Measurements from ENCODE around the gene PROCA1.

Gene PROCA1, protein sequence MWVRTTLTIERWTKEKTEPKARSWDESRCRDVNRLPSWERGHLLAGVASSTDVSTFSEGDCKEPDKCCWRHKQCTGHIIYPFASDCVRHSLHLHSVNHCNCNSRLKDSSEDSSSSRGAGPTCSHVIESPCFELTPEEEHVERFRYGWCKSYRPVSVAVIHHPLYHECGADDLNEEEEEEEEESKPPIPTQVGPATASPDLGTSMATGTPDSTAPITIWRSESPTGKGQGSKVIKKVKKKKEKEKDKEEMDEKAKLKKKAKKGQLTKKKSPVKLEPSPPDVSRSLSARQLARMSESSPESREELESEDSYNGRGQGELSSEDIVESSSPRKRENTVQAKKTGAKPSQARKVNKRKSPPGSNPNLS

GRCh38 chr17:28711723-28712031, at the start of gene PROCA1:
Gene PROCA1, minus strand, starts transcription at chr17:28711888. Its CDS starts 228 bp downstream, at chr17:28711660.
- DNase-seq, result no peak

- DNase-seq, result no peak
These were observed 49.2 kb upstream of the PROCA1 start for GRCh38 chr17:28760601-28761562.

GRCh38 chr17:28759256-28759865, 47.7 kb upstream of the PROCA1 start:
- no peak for DNase-seq

DNA sequence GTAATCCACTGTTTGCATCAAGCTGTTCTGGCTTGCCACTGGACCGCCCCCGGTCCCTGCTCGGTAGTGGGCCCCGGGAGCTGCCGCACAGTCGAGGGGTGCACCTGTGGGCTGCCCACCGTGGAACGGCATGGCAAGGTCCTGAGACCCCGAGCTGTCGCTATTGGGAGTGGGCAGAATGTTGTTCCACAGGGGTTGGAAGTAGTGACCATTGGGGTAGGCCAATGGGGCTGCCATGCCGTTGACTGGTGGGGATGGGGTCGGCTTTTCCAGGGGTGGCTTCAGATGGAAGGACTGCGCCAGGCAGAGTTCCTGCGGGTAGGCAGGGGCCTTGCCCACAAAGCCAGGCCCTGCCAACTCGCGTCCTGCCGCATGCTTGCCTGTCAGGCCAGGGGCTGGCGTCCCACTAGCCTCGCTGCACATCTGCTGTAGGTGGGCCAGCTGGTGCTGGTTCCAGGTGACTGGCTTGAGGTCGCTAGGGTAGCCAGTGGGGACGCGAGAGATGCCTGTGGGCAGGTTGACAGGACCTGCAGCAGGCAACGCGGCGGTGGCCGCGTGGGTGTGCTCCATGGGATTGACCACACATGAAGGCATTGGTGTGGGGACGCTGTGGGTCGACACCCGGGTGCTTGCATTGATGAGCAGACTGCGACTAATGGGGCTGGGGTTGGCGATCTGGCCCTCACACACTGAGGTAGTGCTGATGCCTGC, 46.9 kb upstream of the PROCA1 start:
- no peak for DNase-seq

DNA sequence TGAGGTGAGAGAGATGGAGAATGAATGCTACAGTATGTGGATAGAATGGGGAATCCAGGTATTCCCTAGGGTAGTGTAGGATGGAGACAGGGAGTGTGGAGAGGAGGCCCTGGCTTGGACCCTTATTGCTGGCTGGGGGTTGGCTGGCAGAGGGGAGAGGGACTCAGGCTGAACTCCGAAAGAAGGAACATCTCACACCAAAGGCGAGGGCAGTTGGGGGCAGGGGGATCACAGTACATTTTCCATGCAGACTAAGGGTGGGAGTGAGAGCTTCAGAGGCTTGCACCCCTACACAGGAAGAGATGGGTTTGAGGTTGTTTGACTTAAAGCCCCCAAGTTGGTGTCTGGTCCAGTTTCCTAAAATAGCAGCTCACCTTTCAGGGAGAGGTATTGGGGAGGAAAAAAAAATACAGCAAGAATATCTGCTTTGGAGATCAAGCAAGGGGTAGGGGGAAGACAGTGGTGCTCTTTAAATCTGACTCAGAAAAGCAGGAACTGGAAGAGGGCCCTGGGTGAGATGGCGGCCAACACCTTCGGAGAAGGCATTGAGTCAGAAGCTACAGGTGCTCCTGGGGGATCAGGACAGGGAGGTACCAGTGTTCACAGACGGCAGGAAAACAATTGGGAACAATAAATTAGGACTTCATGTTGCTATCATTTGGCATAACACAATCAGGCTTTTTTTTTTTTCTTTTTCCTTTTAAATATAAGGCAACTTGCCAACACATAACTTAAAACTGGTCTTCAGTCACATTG, 44.5 kb upstream of the PROCA1 start:
- DNase-seq, result no peak

GRCh38 chr17:28755486-28755885, 43.8 kb upstream of the PROCA1 start:
- DNase-seq, result no peak

GRCh38 chr17:28751600-28752366, 40.1 kb upstream of the PROCA1 start:
- no peak for DNase-seq

DNA sequence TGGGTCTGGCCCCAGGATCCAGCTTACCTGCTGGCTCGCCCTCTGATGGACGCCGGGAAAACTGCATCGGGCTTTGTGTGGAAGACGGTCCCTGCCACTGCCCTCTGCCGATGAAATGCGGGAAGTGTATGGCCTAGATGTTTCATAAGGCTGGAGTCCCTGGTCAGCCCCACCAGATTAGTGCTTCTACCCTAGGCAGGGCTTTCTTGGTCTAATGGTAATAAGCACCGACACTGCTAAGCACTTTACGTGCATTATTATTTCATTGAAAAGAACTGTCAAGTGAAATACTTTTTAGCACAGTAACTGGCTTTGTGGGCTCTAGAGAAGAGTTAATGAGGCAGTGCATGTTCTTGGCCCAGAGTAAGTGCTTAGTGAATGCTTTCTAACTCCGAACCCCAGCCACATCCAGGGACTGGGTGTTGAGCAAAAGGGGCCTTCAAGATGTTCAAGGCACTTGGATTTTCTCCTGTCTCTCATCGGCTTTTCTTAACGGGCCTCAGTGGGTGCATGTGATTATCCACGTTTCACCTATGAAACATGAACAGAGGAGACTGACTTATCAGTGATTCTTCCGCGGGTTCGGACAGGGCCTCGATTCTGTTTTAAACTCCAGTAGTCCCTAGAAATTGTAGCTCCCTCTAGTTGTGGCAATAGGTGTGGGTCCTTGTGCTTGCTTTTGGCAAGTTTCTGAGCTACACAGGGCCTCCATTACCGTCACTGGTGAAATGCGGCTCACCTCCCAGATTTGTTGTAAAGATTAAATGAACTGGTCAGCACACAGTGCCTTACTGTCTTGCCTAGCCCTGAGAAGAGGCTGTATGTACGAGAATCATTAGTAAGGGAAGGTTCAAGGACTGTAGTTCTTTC, 38.7 kb upstream of the PROCA1 start:
- DNase-seq, result peak; percentile 94 to 95

DNA sequence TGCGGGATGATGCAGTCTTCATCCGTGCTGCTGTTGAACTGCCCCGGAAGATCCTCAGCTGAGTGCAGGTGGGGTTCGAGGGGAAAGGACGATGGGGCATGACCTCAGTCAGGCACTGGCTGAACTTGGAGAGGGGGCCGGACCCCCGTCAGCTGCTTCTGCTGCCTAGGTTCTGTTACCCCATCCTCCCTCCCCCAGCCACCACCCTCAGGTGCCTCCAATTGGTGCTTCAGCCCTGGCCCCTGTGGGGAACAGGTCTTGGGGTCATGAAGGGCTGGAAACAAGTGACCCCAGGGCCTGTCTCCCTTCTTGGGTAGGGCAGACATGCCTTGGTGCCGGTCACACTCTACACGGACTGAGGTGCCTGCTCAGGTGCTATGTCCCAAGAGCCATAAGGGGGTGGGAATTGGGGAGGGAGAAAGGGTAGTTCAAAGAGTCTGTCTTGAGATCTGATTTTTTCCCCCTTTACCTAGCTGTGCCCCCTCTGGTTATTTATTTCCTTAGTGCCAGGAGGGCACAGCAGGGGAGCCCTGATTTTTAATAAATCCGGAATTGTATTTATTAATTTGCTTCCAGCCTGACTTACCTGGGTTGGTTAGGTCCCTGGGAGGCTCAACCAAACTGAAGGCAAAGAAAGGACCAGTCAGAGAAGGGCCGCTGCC, 38.0 kb upstream of the PROCA1 start:
- no peak for DNase-seq

DNA sequence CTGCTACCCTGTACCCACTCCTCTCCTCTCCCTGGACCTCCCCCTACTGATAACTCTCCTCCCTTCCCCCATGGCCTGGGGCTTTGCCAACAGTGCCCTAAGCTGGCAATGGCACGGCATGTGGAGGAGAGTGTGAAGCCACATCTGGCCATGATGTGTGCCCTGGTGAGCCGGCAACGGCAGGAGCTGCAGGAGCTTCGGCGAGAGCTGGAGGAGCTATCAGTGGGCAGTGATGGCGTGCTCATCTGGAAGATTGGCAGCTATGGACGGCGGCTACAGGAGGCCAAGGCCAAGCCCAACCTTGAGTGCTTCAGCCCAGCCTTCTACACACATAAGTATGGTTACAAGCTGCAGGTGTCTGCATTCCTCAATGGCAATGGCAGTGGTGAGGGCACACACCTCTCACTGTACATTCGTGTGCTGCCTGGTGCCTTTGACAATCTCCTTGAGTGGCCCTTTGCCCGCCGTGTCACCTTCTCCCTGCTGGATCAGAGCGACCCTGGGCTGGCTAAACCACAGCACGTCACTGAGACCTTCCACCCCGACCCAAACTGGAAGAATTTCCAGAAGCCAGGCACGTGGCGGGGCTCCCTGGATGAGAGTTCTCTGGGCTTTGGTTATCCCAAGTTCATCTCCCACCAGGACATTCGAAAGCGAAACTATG, 37.3 kb upstream of the PROCA1 start:
- DNase-seq, result no peak

DNA sequence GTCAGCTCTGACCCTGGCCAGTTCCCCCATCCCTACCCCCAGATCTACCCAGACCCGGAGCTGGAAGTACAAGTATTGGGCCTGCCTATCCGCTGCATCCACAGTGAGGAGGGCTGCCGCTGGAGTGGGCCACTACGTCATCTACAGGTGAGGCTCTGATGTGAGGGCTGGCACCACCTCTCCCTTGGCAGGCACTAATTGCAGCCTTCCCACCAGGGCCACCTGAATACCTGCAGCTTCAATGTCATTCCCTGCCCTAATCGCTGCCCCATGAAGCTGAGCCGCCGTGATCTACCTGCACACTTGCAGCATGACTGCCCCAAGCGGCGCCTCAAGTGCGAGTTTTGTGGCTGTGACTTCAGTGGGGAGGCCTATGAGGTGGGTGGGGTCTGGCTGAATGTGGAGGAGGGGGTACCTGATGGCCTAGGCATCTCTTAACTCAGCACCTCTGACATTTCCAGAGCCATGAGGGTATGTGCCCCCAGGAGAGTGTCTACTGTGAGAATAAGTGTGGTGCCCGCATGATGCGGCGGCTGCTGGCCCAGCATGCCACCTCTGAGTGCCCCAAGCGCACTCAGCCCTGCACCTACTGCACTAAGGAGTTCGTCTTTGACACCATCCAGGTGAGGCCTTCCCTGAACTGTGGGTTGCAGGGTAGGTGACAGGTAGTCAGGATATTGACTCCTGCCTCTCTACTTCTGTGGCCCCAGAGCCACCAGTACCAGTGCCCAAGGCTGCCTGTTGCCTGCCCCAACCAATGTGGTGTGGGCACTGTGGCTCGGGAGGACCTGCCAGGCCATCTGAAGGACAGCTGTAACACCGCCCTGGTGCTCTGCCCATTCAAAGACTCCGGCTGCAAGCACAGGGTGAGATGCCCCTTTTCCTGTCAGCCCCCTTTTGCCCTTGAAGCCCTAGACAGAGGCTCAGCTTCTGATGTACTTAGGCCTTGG, 36.4 kb upstream of the PROCA1 start:
- DNase-seq, result no peak

GRCh38 chr17:28747051-28747691, 35.5 kb upstream of the PROCA1 start:
- no peak for DNase-seq

GRCh38 chr17:28746611-28747050, 34.9 kb upstream of the PROCA1 start:
- no peak for DNase-seq

- no peak for DNase-seq
These were observed 34.2 kb upstream of the PROCA1 start for GRCh38 chr17:28745786-28746411.

- DNase-seq, result peak in 1 of 2 experiments; percentile 57
These were observed 33.5 kb upstream of the PROCA1 start for GRCh38 chr17:28744972-28745785.

Measured in activated T-cell treated with anti-CD3 and anti-CD28 coated beads, Interleukin-2, amount 50 U/mL, for 48 hours (primary cell).